ENCODE data around the gene OR7G3.

- TF ChIP-seq CTCF (IDR thresholded peaks at IDR 0.05; ENCODE audit: low read depth, low read length) (no peak), EZH2phosphoT487 (IDR thresholded peaks at IDR 0.05; ENCODE audit: low read depth) (no peak)
Measured at GRCh38 chr19:9161427-9161826, 34.7 kb upstream of the OR7G3 start.
